GM12878 (cell line): Measurements from ENCODE around the gene TGM6. TPM values are rescaled to one million over a fixed set of nuclear protein-coding genes. Genes with fewer than 3 reads are reported as not detected.

Source experiments
- ATAC-seq: fragments of 200-7000 bp; cut with Tn5 transposase; 3 replicates; pipeline ENCODE4 v1.9.1; 2020; ENCODE audit warnings: mild to moderate bottlenecking, moderate library complexity
- BruUV-seq: library from RNA; stranded (reverse); fragments of 400-500 nt; replicated peaks from 2 replicates; lab custom pipeline; 2021; lab: Mats Ljungman, UMichigan
- CTCF ChIA-PET: fragments of 300-600 bp; sonication (Branson Sonifier 250); formaldehyde crosslinking; extraction: SDS; loops from one replicate; lab custom pipeline; 2021; ENCODE audit warnings: inconsistent platforms; lab: Yijun Ruan, JAX
- POLR2A ChIA-PET: fragments of 350-600 bp; formaldehyde crosslinking; extraction: SDS; loops from one replicate; lab custom pipeline; 2021; ENCODE audit warnings: inconsistent platforms; lab: Charles Lee
- RAD21 ChIA-PET: fragments of 300-600 bp; sonication (Branson Sonifier 250); formaldehyde crosslinking; loops from one replicate; lab custom pipeline; 2023; ENCODE audit warnings: antibody characterized with exemption; ENCODE audit not compliant: unreplicated experiment; lab: Charles Lee
- SMC1A ChIA-PET: fragments of 300-600 bp; sonication (Branson Sonifier 250); formaldehyde crosslinking; loops from one replicate; lab custom pipeline; 2023; ENCODE audit not compliant: unreplicated experiment, uncharacterized antibody; lab: Charles Lee
- DNase-seq: peaks from one replicate; pipeline ENCODE4 v3.0.0-alpha.2; 2011; ENCODE audit warnings: low read depth, low spot score
- FAIRE-seq: peaks from 3 replicates; lab custom pipeline; 2011; peaks lifted over from hg19 to GRCh38; lab: Jason Lieb, UNC
- H2AFZ ChIP-seq: 2 replicates; pipeline ENCODE4 v1.6.0; 2011; ENCODE audit warnings: low read depth, low read length, control low read depth; ENCODE audit not compliant: control insufficient read depth
- H3K27ac ChIP-seq: 2 replicates; pipeline ENCODE4 v1.5.1; 2011; ENCODE audit warnings: control low read depth; ENCODE audit not compliant: control insufficient read depth, insufficient read depth
- H3K27me3 ChIP-seq, 2 experiments: replicated peaks in 1 of 2; 2 replicates each; pipeline versions ENCODE4 v1.6.0 to v1.6.1; 2011; ENCODE audit warnings: low read length in 1 of 2; ENCODE audit not compliant: control insufficient read depth in 2 of 2, insufficient read depth in 2 of 2
- H3K36me3 ChIP-seq, 2 experiments: 2 replicates each; pipeline ENCODE4 v1.5.1; 2011; ENCODE audit warnings: low read length in 1 of 2; ENCODE audit not compliant: control insufficient read depth in 2 of 2, insufficient read depth in 2 of 2
- H3K4me1 ChIP-seq: 2 replicates; pipeline ENCODE4 v1.6.1; 2011; ENCODE audit warnings: mild to moderate bottlenecking, low read length, moderate library complexity, mixed read lengths; ENCODE audit not compliant: control insufficient read depth, insufficient read depth
- H3K4me2 ChIP-seq: 2 replicates; pipeline ENCODE4 v1.6.0; 2011; ENCODE audit warnings: control low read depth; ENCODE audit not compliant: control insufficient read depth, insufficient read depth
- H3K4me3 ChIP-seq: fragments of 200-600 bp; sonication (generic); 2 replicates; pipeline ENCODE4 v1.5.1; 2016
- H3K79me2 ChIP-seq: 2 replicates; pipeline ENCODE4 v1.6.0; 2011; ENCODE audit warnings: low read length; ENCODE audit not compliant: control insufficient read depth, insufficient read depth
- H3K9ac ChIP-seq: 2 replicates; pipeline ENCODE4 v1.8.0; 2011; ENCODE audit warnings: low read length, control low read depth, mixed read lengths; ENCODE audit not compliant: control insufficient read depth, insufficient read depth
- H3K9me3 ChIP-seq: replicated peaks from 3 replicates; pipeline ENCODE4 v1.5.1; 2011; ENCODE audit warnings: mild to moderate bottlenecking, low read length; ENCODE audit not compliant: control insufficient read depth, insufficient read depth
- H4K20me1 ChIP-seq: 2 replicates; pipeline ENCODE4 v1.6.0; 2011; ENCODE audit not compliant: control insufficient read depth, insufficient read depth
- BCL11A ChIP-seq: IDR thresholded peaks from 2 replicates; pipeline ENCODE4 v1.6.1; 2011; ENCODE audit warnings: low read depth, low read length
- CHD2 ChIP-seq: IDR thresholded peaks from 2 replicates; pipeline ENCODE4 v1.6.1; 2011; ENCODE audit warnings: low read depth, low read length, improper control_type of control experiment, borderline replicate concordance
- E2F8 ChIP-seq: fragments of 450-650 bp; IDR thresholded peaks from 2 replicates; pipeline ENCODE4 v1.6.1; 2018; ENCODE audit warnings: mild to moderate bottlenecking, low read depth, moderate library complexity; ENCODE audit not compliant: partially characterized antibody
- IRF4 ChIP-seq: IDR thresholded peaks from 2 replicates; pipeline ENCODE4 v1.6.1; 2011; ENCODE audit warnings: low read depth, low read length
- MTA3 ChIP-seq: IDR thresholded peaks from 2 replicates; pipeline ENCODE4 v1.6.1; 2012; ENCODE audit warnings: low read length, inconsistent platforms, borderline replicate concordance
- MYB ChIP-seq: fragments of 150-350 bp; IDR thresholded peaks from 2 replicates; pipeline ENCODE4 v1.6.1; 2014; ENCODE audit warnings: mild to moderate bottlenecking, low read depth, low read length, borderline replicate concordance
- NRF1 ChIP-seq: conservative IDR thresholded peaks from 2 replicates; pipeline ENCODE4 v1.6.1; 2011; ENCODE audit warnings: mild to moderate bottlenecking, low read depth, low read length, improper control_type of control experiment
- PKNOX1 ChIP-seq: fragments of 450-650 bp; IDR thresholded peaks from 2 replicates; pipeline ENCODE4 v1.6.1; 2016; ENCODE audit warnings: mild to moderate bottlenecking
- PML ChIP-seq: IDR thresholded peaks from 2 replicates; pipeline ENCODE4 v1.6.1; 2012; ENCODE audit warnings: low read length, inconsistent platforms
- POLR2AphosphoS5 ChIP-seq: IDR thresholded peaks from 2 replicates; pipeline ENCODE4 v1.6.1; 2011; ENCODE audit warnings: mild to moderate bottlenecking, low read length, inconsistent platforms
- POU2F2 ChIP-seq: IDR thresholded peaks from 3 replicates; pipeline ENCODE4 v1.6.1; 2011; ENCODE audit warnings: low read depth, mild to moderate bottlenecking, low read length, borderline replicate concordance
- SIX5 ChIP-seq: IDR thresholded peaks from 2 replicates; pipeline ENCODE4 v1.6.1; 2011; ENCODE audit warnings: mild to moderate bottlenecking, low read depth, low read length, moderate library complexity; ENCODE audit not compliant: severe bottlenecking
- SMC3 ChIP-seq: IDR thresholded peaks from 2 replicates; pipeline ENCODE4 v1.6.1; 2011; ENCODE audit warnings: low read length, improper control_type of control experiment, borderline replicate concordance
- ZNF24 ChIP-seq: fragments of 450-650 bp; IDR thresholded peaks from 2 replicates; pipeline ENCODE4 v1.6.1; 2017; ENCODE audit warnings: antibody characterized with exemption, mild to moderate bottlenecking
- ZZZ3 ChIP-seq: IDR thresholded peaks from 2 replicates; pipeline ENCODE4 v1.6.1; 2011; ENCODE audit warnings: low read depth; ENCODE audit not compliant: control insufficient read depth, insufficient read length
- WGBS: methylation state at CpG from one replicate; pipeline ENCODE4 v1.1.6; 2016; ENCODE audit warnings: low lambda C conversion rate; ENCODE audit not compliant: insufficient replicate concordance, insufficient coverage; ENCODE audit errors: missing lambda C conversion rate; 5-methylcytosine and 5-hydroxymethylcytosine counted together
- in situ Hi-C: fragments of 300-500 bp; cut with MboI; formaldehyde crosslinking; loops from 9 replicates; pipeline ENCODE4 v1.14.3; 2018; ENCODE audit warnings: mixed read lengths
- intact Hi-C: fragments of 100-400 bp; cut with micrococcal nuclease; formaldehyde crosslinking; loops from one replicate; pipeline ENCODE4 v1.14.2; 2022; ENCODE audit not compliant: unreplicated experiment
- polyA plus RNA-seq, 11 experiments: library from polyadenylated mRNA; depleted of rRNA in 4 of 11; unstranded in 6 of 11; stranded (reverse) in 5 of 11; fragments of >200 nt; fragmentation: Nextera tagmentation in 4 of 11; fragmentation: Illumina TruSeq in 1 of 11; extraction: Ambion mirVana in 4 of 11; extraction: Trizol in 1 of 11; gene quantifications; 1 replicate in 1 of 11; 2 replicates in 10 of 11; pipeline versions ENCODE4 v1.2.1 to v1.2.3, GENCODE V29; 2011 to 2016; ENCODE audit warnings: inconsistent platforms in 2 of 11, missing spikeins in 2 of 11, low read depth in 1 of 11
- total RNA-seq, 4 experiments: library from RNA; depleted of rRNA in 3 of 4; stranded (reverse); fragments of >200 nt in 3 of 4; fragmentation: Illumina TruSeq in 1 of 4; extraction: Trizol in 1 of 4; gene quantifications; 2 replicates each; pipeline versions ENCODE4 v1.2.1 to v1.2.3, GENCODE V29; 2013 to 2021

TGM6 gene
- total and polyA plus RNA-seq, 10 of the 15 experiments (the other 5 are each of a cell fraction or from before 2014, with no cell fraction given) = not detected

GRCh38 chr20:2333821-2334220, 46.9 kb upstream of the TGM6 start:
- Histone ChIP-seq H3K27ac (no peak overlapping the region), H2AFZ (no peak overlapping the region), H3K4me1 (no peaks in the 10 kb centered on the region), H3K36me3 (no peaks in the 10 kb centered on the region), H3K27me3 (peaks cover 2 to 9% of the 10 kb centered on the region in 2 experiments; a peak in 3 of 4 replicates), H3K4me2 (no peak overlapping the region), H3K79me2 (no peaks in the 10 kb centered on the region), H3K9me3 (no peaks in the 10 kb centered on the region), H3K9ac (no peak overlapping the region), H4K20me1 (no peaks in the 10 kb centered on the region), H3K4me3 (no peak overlapping the region)
- no peak for TF ChIP-seq ZZZ3
- TF ChIP-seq ZNF24 = no peak
- TF ChIP-seq IRF4 = no peak
- no peak for TF ChIP-seq SIX5
- TF ChIP-seq SMC3 = no peak
- TF ChIP-seq MYB = no peak
- no peak for TF ChIP-seq PML
- ChIA-PET SMC1A (no interaction called here), POLR2A (no interaction called here), RAD21 (no interaction called here), CTCF (no interaction called here)
- ATAC-seq (no peak), FAIRE-seq (no peak), DNase-seq (no peak)
- in situ Hi-C loops = no loop called here
- intact Hi-C loops = no loop called here
- BruUV-seq = no TSS peak
- WGBS = 28% methylated on average over 6 of the region's 6 CpGs

DNA sequence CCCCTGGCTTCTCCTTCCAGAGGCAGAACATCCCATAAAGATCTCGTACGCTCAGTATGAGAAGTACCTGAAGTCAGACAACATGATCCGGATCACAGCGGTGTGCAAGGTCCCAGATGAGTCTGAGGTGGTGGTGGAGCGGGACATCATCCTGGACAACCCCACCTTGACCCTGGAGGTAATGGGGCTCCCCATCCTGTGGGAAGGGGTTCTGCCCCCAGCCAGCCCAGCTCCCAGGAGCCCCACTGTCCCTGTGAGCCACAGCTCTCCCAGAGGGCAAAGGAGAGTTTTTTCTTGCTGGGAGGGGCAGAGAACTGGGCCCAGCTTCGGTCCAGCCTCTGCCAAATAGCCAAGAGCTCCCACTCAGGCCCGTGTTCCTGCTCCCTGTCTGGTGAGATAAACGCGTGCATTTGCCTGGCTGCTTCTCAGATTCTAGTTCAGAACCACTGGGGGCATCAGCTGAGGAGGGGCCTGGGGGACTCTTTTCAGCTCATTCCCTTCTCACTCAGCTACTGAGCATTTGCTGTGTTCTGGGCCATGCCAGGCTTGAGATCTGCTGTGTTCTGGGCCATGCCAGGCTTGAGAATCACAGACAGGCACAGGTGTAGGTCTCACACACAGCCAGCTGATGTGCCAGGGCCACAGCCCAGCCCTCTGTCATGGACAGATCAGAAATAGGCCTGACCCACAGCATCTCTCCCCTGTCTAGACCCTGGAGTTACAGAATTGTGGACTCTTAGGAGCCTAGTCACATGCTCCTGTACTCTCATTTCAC, 45.4 kb upstream of the TGM6 start:
- FAIRE-seq = no peak
- H3K4me3 ChIP-seq = no peak overlapping the region
- H3K9me3 ChIP-seq = no peaks in the 10 kb centered on the region
- H3K4me1 ChIP-seq = no peaks in the 10 kb centered on the region
- no TSS peak for BruUV-seq
- POLR2A ChIA-PET = no interaction called here
- H3K27ac ChIP-seq = no peak overlapping the region
- RAD21 ChIA-PET = no interaction called here
- no peak overlapping the region for H2AFZ ChIP-seq
- DNase-seq = no peak
- ATAC-seq = no peak
- H3K36me3 ChIP-seq = no peaks in the 10 kb centered on the region
- no peaks in the 10 kb centered on the region for H3K79me2 ChIP-seq
- 23% methylated on average over 9 of the region's 9 CpGs for WGBS
- SMC1A ChIA-PET = no interaction called here
- intact Hi-C loops (no loop called here), in situ Hi-C loops (no loop called here)
- H3K27me3 ChIP-seq = peaks cover under 1 to 9% of the 10 kb centered on the region in 2 experiments; a peak in 3 of 4 replicates
- H3K9ac ChIP-seq = no peak overlapping the region
- H4K20me1 ChIP-seq = no peaks in the 10 kb centered on the region
- no peak overlapping the region for H3K4me2 ChIP-seq
- CTCF ChIA-PET = no interaction called here
- no peak for TF ChIP-seq NRF1
- no peak for TF ChIP-seq POU2F2
- no peak for TF ChIP-seq CHD2
- TF ChIP-seq PKNOX1 = no peak
- TF ChIP-seq E2F8 = no peak
- TF ChIP-seq BCL11A = no peak
- TF ChIP-seq POLR2AphosphoS5 = no peak
- TF ChIP-seq MTA3 = no peak
